Liver (tissue), 3 donors: ENCODE measurements around the gene TAS2R16.

Experiments used
- SP1 ChIP-seq: IDR thresholded peaks from 2 replicates; pipeline ENCODE4 v1.6.1; 2018; ENCODE audit warnings: antibody characterized with exemption, mild to moderate bottlenecking
- TF ChIP-seq, protein P1 (sequence below): fragments of 150-350 bp; IDR thresholded peaks from 2 replicates; pipeline ENCODE4 v1.5.1; 2017; ENCODE audit warnings: improper control_type of control experiment, low read depth, low read length; ENCODE audit not compliant: missing input control
- donor health status: healthy.
- donor health status: healthy.

- TF ChIP-seq, protein P1, sequence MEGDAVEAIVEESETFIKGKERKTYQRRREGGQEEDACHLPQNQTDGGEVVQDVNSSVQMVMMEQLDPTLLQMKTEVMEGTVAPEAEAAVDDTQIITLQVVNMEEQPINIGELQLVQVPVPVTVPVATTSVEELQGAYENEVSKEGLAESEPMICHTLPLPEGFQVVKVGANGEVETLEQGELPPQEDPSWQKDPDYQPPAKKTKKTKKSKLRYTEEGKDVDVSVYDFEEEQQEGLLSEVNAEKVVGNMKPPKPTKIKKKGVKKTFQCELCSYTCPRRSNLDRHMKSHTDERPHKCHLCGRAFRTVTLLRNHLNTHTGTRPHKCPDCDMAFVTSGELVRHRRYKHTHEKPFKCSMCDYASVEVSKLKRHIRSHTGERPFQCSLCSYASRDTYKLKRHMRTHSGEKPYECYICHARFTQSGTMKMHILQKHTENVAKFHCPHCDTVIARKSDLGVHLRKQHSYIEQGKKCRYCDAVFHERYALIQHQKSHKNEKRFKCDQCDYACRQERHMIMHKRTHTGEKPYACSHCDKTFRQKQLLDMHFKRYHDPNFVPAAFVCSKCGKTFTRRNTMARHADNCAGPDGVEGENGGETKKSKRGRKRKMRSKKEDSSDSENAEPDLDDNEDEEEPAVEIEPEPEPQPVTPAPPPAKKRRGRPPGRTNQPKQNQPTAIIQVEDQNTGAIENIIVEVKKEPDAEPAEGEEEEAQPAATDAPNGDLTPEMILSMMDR: no peak
- TF ChIP-seq SP1: no peak
These were observed 16.4 kb upstream of the TAS2R16 start for GRCh38 chr7:123011766-123012369.
